ENCODE results near the gene PHKA2. TPM values are rescaled to one million over a fixed set of nuclear protein-coding genes. Genes with fewer than 3 reads are reported as not detected.
"Not testable (repeated sequence)": the region's sequence is repeated elsewhere in the genome, so short reads cannot be mapped to it uniquely, and the experiment has no call there.

The PHKA2 gene
- total RNA-seq, 4 donors from 2014 or later, result 3.6 to 45.6 (median 24.7) TPM

DNA sequence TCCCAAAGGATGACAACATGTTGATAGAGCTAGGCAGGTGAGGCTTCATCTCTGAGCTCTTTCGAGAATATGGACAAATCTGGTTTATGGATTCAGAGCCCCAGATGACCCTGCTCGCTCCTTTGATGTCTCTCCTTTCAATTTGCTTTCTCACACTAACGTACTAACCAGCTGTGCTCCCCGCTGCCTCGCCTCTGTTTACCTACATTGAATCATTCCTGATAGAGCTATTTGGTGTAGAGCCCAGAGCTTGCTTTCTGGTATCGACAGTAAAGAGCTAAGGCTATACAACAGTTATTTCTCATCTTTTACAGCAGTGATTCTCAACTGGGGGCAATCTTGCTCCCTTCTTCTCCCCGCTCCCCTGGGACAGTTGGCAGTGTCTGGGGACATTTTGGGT is 8.9 kb upstream of the PHKA2 start:
- no peak for DNase-seq
- Histone ChIP-seq H3K27me3 (no peaks in the 10 kb centered on the region), H3K4me3 (no peak overlapping the region), H3K4me1 (no peaks in the 10 kb centered on the region), H3K27ac (no peak overlapping the region), H3K9me3 (no peaks in the 10 kb centered on the region), H3K36me3 (no peaks in the 10 kb centered on the region)
- TF ChIP-seq, protein P1, sequence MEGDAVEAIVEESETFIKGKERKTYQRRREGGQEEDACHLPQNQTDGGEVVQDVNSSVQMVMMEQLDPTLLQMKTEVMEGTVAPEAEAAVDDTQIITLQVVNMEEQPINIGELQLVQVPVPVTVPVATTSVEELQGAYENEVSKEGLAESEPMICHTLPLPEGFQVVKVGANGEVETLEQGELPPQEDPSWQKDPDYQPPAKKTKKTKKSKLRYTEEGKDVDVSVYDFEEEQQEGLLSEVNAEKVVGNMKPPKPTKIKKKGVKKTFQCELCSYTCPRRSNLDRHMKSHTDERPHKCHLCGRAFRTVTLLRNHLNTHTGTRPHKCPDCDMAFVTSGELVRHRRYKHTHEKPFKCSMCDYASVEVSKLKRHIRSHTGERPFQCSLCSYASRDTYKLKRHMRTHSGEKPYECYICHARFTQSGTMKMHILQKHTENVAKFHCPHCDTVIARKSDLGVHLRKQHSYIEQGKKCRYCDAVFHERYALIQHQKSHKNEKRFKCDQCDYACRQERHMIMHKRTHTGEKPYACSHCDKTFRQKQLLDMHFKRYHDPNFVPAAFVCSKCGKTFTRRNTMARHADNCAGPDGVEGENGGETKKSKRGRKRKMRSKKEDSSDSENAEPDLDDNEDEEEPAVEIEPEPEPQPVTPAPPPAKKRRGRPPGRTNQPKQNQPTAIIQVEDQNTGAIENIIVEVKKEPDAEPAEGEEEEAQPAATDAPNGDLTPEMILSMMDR (IDR thresholded peaks at IDR 0.05), result no peak
- TF ChIP-seq POLR2A (IDR thresholded peaks at IDR 0.05), result no peak
- intact Hi-C loops (cut with DNase I; ENCODE audit: low total_unique reads), result no loop called here

DNA sequence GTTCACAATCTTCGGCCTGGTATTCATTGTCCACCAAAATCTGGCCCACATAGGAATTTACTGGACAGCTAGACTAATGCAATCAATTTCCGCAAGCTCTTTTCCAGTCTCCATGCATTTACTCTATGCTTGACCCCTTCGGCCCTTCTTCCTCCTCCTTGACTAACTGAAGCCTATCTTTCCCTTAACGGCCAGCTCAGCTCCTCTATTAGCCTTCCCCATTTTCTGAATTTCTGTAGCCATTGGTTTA is 1.2 kb upstream of the PHKA2 start:
- intact Hi-C loops (cut with DNase I; ENCODE audit: low total_unique reads), result no loop called here
- DNase-seq, result no peak
- H3K27me3 ChIP-seq, result no peaks in the 10 kb centered on the region
- H3K36me3 ChIP-seq, result no peaks in the 10 kb centered on the region
- peak overlapping the region; percentile 52 to 59 for H3K4me3 ChIP-seq
- H3K9me3 ChIP-seq, result no peaks in the 10 kb centered on the region
- no peaks in the 10 kb centered on the region for H3K4me1 ChIP-seq
- H3K27ac ChIP-seq, result peak overlapping the region; percentile 85 to 91
- no peak for TF ChIP-seq POLR2A (IDR thresholded peaks at IDR 0.05)
- TF ChIP-seq, protein P1 (IDR thresholded peaks at IDR 0.05), result no peak

DNA sequence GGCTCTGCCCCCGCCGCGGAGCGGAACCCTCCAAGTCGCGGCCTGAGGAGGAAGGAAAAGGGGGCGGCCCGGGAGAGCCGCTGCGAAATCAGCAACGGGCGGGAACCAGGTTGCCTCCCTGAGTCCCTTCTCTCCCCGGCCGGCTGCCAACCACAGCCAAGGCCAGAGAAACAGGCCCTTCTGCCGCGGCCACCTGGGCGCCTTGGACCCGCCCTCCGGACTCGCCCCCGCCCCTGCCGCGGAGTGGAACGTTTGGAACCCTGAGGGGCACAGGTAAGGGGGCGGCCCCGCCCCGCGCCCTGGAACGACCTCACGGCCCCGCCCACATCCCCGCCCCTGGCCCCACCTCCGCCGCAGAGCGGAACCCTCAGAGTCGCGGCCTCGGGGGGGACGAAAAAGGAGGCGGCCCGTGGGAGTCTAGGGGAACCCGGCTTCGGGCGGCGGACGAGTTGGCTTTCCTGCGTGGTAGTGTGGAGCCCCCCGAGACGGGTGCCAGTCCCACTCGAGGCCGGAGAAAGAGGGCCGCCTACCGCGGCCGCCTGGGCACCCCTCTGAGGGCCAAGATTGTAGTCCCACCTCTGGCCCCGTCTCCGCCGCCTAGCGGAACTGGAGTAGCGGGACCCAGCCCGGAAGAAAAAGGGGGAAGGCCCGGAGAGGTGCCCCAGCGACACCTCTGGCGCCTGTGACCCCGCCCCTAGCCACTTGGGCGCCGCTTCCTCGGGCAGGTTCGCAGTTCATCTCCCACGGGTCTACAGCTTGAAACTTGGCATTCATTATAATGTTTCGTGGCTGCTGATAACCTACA is 669 bp upstream of the PHKA2 start:
- intact Hi-C loops (cut with DNase I; ENCODE audit: low total_unique reads), result no loop called here

DNA sequence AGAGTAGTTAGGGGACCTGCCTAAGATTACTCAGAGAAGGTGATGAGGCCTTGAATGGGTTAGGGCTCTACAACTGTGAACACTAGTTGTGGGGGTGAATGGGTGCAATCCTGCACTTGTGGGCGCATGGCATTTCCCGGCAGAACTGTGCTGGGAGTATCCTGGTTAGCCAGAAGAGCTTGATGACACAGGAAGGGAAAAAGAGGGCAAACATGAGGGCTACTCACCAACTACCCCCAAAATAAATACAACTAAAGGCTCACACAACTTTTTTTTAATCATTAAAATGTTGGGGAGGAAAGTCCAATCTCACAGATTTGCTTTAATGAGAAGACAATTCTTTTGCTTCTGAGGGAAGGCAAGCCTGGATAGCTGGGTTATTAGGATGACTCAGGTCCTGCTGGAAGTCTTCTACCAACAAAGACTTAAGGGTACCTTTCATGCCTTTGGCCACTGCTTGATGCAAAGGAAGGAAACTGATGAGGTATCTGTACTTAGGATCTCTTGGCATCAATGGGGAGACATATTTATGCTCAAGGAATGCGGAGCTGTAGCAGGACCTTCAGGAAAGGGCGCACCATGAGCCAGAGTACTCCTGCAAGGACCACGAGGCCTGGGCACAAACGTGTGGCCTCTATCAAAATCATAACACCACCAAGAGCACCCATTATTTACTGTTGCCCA is 2.6 kb downstream of the PHKA2 start:
- H3K4me1 ChIP-seq, result no peaks in the 10 kb centered on the region

More for the DNA sequence above, 669 bp upstream of the PHKA2 start:
- H3K27ac ChIP-seq, result peak overlapping the region; percentile 85 to 91
- no peaks in the 10 kb centered on the region for H3K27me3 ChIP-seq
- peak overlapping the region; percentile 52 to 59 for H3K4me3 ChIP-seq
- TF ChIP-seq, protein P1 (IDR thresholded peaks at IDR 0.05), result peak; percentile 28 to 67 (median 52)
- TF ChIP-seq POLR2A (IDR thresholded peaks at IDR 0.05), result peak in 1 of 2 donors; percentile 33
- DNase-seq, result peak; percentile 73 to 78
- H3K36me3 ChIP-seq, result no peaks in the 10 kb centered on the region
- no peaks in the 10 kb centered on the region for H3K4me1 ChIP-seq
- H3K9me3 ChIP-seq, result no peaks in the 10 kb centered on the region

DNA sequence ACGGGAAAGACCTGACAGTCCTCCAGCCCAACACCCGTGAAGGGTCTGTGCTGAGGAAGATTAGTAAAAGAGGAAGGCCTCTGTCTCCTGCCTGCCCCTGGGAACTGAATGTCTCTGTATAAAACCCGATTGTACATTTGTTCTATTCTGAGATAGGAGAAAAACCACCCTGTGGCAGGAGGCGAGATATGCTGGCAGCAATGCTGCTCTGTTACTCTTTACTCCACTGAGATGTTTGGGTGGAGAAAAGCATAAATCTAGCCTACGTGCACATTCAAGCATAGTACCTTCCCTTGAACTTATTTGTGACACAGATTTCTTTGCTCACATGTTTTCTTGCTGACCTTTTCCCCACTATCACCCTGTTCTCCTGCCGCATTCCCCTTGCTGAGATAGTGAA is 3.7 kb downstream of the PHKA2 start:
- H3K4me3 ChIP-seq; H3K36me3 ChIP-seq; H3K27me3 ChIP-seq; H3K4me1 ChIP-seq; DNase-seq; H3K27ac ChIP-seq; intact Hi-C loops (cut with DNase I; ENCODE audit: low total_unique reads); H3K9me3 ChIP-seq: not testable (repeated sequence)

More for the DNA sequence above, 2.6 kb downstream of the PHKA2 start:
- peaks cover 0 to 4% of the 10 kb centered on the region in 2 donors for H3K27me3 ChIP-seq
- no peak for DNase-seq
- no peaks in the 10 kb centered on the region for H3K9me3 ChIP-seq
- H3K36me3 ChIP-seq, result no peaks in the 10 kb centered on the region
- TF ChIP-seq, protein P1 (IDR thresholded peaks at IDR 0.05), result no peak
- no peak for TF ChIP-seq POLR2A (IDR thresholded peaks at IDR 0.05)
- intact Hi-C loops (cut with DNase I; ENCODE audit: low total_unique reads), result no loop called here
- H3K4me3 ChIP-seq, result no peak overlapping the region
- no peak overlapping the region for H3K27ac ChIP-seq

All from uterus (tissue), 4 donors.